Superior temporal gyrus (tissue), 1 donor: ENCODE results near the gene DOK3.

Experiments
- DNase-seq: peaks from one replicate; pipeline ENCODE4 v3.0.0-alpha.2; 2016; ENCODE audit errors: extremely low spot score

DOK3 gene, protein sequence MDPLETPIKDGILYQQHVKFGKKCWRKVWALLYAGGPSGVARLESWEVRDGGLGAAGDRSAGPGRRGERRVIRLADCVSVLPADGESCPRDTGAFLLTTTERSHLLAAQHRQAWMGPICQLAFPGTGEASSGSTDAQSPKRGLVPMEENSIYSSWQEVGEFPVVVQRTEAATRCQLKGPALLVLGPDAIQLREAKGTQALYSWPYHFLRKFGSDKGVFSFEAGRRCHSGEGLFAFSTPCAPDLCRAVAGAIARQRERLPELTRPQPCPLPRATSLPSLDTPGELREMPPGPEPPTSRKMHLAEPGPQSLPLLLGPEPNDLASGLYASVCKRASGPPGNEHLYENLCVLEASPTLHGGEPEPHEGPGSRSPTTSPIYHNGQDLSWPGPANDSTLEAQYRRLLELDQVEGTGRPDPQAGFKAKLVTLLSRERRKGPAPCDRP

DNA sequence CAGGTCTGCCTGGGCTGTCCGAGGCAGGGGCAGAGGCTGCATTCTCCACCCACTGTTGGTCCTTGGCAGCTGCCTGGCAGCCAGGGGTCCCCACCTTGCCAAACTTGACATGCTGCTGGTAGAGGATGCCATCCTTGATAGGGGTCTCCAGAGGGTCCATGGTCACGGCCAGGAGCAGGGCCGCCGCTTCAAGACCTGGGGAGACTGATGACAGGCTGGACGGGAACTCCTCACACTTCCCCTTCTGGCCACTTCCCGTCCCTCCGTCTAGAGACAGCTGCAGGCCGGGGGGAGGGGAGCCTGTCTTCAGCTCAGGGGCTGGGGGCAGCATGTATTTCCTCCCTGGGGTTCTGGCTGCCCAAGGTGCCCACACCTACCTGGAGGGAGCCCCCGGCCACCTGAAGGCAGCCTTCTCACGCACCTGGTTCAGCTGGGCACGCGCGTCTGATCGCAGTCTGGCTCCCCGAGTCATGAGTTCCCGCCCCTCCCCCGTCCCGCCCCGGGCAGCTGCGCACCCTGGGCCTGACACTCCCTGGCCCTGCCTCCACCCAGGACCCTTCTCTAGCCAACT is at the start of gene DOK3:
Gene DOK3 (minus strand): TSS at position 446 of the 571 bp plus-strand sequence. CDS start 286 bp downstream, at position 160.
- DNase-seq, result no peak

DNA sequence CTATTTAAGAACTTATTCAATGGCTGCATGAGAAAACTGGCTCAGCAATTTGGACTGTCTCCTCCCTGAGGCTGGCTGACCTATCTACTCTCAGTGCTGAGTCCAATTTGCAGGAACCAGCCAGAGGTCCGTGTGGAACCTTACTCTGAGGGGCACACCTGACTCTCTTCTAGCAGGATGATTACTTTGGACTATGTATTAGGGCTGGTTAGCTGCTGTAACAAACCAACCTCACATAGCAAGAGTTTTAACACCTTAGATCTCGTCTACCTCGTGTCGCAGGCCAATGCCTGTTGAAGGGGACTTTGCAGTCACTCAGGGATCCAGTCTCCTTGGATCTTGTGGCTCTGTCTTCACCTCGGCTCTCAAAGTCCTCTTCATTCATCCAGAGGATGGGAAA is 48.2 kb upstream of the DOK3 start:
- DNase-seq, result no peak

DNA sequence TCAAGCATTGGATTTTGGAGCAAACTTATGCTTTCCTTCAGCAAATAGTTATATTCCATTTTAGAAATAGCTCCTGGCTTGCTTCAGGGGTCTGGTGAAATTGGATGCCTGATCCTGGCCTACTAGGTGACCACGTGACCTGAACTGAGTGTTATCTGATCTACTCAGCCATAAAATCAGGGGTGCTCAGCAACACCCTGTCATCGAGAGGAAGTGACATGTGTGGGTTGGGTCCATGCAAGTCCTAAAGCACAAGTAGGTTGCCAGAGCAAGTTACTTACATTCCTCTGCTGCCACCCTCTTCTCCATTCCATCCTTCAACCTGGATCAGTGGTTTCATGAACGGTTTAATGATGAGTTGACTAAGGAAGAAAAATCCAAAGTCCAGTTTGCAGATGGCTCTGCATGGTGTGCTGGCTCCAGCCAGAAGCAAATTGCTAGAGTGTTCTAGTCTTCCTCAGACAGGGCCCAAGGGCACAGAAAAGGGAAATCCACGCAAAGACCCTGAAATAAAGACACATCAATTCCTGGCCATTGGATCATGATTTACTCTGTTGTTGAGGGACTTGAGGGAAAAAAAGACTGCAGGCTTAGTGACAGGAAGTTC is 47.5 kb upstream of the DOK3 start:
- no peak for DNase-seq

DNA sequence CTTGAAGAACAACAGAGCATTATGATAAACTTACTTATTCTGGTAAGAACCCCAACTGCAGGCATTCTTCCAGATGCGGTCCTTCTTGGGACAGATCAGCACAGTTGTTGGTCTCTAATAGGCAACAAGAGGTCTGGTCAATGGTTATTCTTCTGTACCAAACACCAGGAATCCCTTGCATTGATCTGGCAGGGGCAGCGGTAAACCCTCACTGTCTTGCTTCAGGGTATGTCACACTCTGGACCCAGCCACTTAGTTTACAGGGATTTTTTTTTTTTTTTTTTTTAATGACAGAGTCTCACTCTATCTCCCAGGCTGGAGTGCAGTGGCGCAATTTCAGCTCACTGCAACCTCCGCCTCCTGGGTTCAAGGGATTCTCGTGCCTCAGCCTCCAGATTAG is 46.0 kb upstream of the DOK3 start:
- no peak for DNase-seq

DNA sequence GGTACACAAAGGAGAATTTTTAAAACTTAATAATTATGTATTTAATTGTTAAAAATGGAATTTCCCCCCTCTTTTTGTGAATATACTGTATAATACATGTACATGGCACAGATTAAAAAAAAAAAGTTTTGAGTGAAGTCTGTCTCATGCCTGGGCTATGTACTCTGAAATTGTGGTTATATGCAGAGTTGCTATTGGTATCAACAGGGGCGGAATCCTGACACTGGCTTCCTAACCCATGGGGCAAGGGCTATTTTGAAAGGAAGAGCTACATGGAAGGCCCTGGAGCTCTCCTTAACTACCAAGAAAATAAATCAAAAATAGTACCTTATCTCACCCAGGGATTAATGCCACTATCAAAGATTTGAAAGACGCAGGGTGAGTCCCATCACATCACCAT is 45.6 kb upstream of the DOK3 start:
- no peak for DNase-seq

DNA sequence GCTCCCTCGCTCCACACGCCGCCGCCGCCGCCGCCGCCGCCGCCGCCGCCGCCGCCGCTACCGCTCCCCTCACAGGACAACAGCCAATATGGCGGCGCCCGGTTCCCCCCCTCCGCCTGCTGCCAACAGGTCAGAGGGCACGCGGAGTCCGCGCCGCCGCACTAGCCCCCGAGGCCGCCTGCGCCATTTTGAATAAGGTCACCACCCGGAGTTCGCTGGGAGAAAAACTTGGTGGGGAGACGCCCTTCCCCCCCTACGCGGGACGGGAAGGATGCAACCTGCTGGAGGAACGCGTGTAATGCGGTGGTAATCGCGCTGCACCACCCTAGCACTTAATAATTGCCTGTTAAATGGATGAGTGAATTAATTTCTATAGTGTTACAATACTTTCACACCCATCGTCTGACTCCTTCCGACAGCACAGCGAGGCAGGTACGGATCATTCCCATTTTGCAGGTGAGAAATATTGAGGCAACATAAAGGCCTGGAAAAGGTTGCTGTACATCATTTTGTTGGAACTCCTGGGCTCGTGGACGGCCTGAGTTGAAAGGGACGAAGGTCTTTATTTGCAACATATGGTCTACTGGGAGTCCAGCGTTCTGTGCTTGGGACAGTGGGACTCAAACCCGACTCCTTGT is 45.0 kb upstream of the DOK3 start, which contains the start of gene FAM193B:
Gene FAM193B (minus strand): TSS at position 90 of the 638 bp plus-strand sequence. CDS start 105 bp downstream, outside the sequence.
- peak; percentile 92 for DNase-seq

DNA sequence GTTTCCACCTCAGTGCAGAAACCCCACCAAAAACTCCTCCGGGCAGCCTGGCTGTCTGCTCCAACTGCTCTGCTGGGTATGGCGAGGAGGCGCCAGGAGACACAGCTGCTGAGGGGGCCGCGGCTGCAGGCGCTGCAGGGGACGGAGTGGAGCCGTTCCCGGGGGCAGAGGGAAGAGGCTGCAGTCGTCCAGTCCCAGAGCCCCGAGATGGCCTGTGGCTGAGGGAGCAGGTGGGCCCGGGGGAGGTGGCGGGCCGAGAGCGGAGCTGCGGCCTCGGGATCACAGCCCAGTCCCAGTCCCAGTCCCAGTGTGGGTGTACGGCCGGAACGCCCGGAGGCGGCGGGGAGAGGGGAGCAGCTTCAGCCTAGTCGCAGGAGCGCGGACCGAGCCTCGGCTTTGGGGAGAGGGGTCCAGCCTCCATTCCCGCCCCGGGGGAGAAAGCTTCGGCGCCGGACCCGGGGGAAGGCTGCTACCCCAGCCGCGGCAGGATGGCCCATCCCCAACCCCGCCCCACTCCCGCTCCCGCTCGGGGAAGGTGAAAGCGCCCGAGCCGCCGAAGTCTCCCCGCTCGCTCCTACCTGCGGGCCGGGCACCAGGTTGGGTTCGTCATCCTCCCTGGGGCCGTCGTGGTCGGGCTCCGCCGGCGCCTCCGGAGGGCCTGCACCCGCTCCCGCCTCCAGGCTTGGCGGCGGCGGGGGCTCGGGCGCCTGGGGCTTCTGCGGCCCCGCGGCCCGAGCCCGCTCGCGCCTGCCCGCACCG is 44.2 kb upstream of the DOK3 start:
- no peak for DNase-seq

DNA sequence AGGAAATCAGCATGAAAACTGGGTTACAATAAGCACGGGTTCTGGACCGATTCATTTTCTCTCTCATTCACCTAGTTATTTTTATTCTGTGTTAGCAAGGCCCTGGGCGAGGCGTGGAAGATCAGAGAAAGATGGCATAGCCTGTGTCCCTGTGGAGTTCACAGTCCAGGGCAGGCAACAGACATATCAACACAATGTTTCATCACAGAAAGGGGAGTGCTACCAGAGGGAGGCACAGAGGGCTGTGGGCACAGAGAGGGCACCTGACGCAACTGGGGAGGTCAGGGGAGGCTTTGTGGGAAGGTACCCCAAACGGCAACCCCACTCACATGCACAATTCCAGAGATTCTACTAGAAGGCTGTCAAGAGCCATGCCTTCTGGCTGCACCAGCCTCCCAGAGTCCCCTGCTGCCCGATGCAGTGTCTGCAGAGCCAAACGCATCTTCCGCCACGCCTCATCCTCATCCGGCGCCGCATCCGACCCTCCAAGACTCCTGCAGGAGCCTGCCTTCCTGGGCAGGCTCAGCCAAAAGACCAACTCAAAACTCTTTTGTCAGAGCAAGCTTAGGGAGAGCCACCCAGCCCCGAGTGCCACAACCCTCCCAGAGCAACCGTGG is 43.3 kb upstream of the DOK3 start:
- DNase-seq, result no peak

DNA sequence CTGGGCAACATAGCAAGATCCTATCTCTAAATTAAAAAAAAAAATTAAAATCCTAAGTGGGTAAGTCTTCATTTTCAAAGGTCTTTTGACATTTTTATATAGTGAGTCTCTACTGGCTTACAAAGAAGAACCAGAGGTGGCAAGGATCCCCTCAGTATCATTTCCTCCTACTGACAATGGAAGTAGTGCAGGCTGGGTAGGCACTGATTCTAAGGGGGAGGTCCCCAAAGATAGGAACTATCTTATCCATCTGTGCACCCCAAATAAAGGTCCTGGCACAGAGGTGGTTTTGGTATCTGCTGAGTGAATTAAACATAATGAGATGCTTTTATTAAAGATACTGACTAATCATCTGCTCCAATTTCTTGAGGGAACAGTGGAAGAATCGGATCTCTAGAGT is 40.5 kb upstream of the DOK3 start:
- no peak for DNase-seq

DNA sequence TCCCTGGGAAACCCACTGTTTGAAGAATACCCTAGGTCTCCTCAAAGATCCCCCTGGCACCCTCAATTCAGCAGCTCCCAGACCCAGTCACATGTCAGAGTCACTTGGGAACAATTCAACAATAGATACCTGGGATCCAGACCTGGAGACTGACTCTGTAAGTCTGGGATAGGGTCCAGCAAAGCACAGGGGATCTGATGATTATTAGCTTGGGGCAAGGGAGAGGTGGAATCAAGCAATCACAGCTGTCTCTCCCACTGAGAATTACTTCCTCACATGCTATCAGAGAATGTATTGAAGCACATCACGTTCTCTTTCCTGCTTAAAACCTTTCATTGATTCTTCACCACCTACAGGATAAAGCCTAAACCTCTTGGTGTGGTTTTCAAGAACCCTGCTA is 38.9 kb upstream of the DOK3 start:
- no peak for DNase-seq

DNA sequence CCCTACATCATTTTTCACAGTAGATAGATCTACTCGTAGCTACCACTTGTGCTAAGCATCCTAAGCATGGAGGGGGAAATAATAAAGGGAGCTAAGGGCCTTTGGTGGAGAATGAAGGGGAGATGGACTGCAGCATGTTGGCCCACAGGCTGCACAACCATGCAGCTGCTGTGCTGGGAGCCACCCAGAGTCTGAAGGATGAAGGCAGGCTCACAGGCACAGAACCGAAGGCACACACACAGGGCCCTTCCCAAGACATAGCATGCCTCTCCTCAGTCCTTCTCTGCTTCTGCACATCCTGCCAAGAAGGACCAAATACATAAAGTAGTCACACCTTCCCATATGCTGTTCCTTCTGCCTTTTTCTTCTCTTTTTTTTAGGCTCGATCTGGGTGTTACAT is 38.1 kb upstream of the DOK3 start:
- peak; percentile 27 for DNase-seq

DNA sequence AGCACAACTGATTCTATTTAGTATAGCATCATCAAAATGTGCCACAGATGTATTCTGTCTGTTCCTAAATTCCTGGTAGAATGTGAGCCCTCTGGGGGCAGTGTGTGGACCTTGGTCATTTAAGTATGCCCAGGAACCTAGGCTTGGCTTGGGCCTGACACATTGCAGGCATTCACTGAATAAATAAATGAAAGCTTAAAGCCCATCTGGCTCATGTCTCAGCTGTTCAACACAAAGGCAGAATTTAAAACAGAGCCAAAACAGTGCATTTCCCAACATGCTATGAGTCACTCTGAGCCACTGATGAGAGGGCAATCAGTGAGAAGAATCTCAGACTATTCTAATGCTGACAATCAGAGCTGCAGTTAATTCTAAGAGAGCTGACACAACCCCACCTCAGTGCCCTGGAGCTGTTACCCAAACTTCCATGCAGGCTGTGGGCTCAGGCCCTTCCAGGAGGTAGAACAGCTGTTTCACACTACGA is 36.7 kb upstream of the DOK3 start:
- peak; percentile 88 for DNase-seq

DNA sequence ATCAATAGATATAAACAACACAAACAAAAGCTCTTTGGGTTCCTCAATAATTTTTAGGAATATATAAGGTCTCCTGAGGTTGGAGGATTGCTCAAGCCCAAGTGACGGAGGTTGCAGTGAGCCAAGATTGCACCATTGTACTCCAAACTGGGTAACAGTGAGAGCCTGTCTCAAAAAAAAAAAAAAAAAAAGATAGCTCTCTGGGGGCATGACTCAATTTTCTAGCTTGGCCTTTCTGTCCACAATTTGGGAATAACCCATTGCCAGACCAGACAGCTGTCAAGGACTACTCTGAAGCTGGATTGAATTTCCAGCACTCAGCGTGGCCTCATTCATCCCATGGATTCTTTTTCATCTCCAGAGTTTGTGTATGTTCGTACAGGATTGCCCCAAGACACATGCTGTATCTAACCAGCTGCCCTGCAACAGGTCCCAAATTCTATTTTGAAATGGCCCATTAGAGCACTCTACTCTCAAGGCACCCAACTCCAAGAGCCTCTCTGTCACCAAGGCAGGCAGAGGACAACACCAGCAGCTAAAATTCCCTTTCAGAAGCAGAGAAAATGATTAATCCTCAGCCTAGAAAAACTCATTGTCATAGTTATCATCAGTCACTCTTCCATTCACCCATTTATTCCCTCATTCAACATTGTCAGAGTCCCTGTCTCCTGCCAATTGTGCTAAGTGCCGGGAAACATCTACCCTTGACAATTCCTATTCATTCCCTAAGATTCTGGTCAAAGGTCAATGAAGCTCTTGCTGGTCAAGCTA is 36.0 kb upstream of the DOK3 start:
- DNase-seq, result no peak

DNA sequence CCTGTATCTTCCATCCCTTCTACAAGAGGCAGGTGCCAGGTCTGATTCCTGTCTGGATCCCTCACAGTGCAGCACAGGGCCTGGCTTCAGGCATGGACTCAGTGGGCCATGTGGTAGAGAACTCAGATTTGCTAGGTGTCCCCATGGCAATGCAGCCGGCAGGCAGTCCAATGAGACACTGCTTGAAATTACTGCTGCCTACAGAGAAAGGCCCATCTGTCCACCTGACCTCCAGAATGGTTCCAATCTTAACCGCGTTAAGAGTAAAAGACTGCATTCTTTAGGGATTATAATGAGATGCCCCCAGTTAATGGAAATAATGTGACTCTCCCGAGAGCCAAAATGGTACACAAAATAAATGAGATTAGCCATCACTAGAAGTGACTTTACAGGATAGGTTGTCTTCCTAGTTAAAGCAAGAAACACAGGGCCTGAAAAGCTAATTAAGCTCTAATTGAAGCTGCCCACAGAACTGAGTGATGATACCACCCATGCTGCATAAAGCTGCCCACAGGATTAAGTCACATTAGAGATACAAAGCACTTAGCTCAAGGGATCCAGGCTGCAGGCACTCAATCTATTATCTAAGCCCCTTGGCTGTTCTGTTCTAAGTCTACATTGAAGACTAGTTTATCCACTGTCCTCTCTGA is 33.3 kb upstream of the DOK3 start:
- no peak for DNase-seq

DNA sequence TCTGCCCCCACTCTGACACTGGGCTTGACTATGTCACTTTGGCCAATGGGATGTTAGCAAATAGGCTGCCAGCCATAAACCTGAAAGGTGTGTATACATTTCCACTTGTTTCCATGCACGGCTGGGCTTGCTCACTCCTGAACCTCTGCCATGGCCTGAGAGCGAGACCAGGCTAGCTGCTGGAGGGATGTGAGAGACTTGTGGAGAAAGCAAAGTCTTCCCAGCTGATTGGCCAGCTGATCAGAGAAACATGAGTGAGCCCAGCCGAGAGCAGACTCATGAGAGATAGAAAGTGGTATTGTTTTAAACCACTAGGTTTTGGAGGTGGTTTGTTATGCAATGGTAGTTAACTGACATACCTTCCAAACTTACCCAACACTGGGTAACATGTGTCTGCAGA is 30.8 kb upstream of the DOK3 start:
- no peak for DNase-seq

DNA sequence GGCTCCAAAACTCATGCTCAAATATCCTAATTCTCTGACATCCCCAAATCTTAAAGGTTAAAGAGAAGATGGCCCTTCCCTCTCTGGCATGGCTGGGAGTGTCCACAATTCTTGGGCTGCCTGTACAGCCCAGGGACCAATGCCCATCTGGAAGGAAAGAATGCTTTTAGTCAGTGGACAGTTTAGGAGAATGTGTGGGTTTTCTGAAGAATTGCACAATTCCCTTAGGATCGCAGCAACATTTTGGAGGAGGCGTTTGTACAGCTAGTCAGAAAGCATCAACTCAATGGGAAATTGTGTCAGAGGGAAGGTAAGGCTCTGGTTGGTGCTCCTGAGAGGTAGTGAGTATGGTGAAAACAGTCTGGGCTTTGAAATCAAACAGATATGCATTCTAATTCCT is 29.8 kb upstream of the DOK3 start:
- peak; percentile 29 for DNase-seq

DNA sequence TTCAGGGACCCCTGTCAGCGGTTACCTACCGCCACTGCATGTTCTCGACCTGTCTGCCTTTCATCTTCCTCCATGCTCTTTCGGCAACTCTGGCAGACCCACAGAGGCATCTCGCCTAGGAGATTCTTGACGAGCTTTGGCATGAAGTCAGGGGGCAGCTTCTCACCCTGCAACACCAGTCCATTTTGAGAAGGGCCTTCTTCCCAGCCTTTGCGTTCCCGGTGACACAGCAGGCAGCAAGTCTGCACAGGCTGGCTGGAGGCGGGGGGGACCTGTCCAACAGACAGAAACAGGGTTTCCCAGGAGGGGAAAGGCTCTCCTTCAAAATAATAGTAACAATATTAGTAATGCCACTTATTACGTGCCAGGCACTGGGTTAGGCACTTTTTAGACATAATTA is 29.2 kb upstream of the DOK3 start:
- no peak for DNase-seq

DNA sequence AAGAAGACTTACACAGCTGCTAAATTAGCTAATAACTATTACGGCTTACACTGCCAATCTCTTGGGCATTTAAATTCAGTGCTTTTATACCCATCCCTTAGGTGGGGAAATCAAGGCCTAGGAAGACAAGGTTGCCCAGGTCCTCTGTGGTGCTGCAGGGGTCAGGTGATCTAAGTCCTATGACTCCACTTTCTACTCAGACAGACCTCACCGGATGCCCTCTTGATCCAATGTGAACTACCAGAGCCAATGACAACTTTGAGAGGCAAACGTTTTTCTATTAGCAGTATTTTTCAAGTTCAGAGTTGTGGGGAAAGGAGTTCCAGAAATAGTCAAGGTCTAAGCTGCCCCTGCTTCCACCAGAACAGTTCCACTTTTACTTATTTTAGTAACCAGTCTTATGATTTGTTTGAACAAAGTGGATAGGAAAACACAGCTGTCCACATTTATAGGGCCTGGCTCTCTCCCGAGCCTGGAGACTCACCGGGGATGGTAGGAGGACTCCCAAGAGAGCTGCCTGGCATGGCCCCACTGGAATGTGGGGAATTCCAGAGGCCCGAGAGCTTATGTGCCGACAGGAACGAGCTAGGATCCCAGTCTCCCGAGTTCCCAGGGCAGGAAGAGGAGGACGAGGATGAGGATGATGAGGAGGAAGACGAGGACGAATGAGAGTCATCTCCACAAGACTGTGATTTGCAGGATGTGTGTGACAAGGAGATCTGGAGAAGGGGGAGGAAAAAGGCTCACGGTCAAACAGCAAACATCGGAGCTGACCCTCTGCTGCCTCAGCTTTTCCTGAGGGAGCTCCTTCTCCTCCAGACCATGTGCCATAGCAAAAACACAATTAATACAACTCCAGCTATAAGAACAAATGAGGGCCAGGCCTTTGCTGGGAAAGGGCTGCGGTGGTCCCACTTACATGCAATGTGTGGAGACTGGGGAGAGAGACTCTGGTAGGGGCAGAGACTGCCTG is 28.0 kb upstream of the DOK3 start:
- DNase-seq, result peak; percentile 41

DNA sequence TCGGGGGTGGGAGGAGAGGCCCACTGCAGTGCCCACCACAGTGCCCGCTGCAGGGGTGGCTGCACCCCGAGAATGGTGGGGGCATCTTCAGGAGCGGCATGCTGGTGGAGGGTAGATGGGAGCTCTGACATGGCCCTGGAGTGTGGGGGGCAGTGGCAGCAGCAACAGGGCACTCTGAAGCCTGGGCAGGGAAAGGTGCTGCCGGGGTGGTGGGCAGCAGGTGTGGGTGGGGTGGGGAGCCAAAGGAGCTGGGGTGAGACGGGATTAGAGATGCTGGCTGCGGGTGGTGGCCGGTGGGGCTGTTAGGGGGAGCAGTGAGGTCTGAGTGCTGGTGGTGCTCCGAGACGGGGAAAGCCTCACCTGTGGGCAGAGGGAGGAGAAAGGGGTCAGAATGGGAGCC is 26.8 kb upstream of the DOK3 start:
- DNase-seq, result no peak
